NCI-H2227 (cell line): Measurements from ENCODE around the gene POLR2H.
A peak's percentile ranks its signal among the peaks of the same experiment; 100 is the strongest.

ENCODE experiments used
- DNase-seq: peaks from one replicate; lab custom pipeline; 2025; ENCODE audit not compliant: unreplicated experiment; lab: John Stamatoyannopoulos, UW

POLR2H gene

DNA sequence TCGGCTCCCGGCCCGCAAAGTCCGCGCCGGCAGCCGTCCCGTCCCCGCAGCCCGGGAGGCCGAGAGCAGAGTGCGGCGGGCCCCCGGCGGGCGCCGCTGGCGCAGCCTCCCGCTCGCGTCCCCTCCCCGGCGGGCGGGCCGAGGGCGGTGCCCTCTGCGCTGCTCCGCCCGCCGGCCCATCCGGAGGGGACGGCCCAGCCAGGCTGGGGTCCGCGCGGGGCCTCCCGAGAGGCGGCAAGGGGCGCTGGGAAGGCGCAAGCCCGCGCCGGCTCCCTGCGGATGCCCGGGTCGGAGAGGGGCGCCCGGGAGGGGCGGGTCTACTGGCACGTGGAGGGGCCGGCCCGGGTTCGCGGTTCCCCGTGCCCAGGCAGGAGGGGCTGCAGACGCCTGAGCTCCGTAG is at the start of gene POLR2H, which contains the start of gene CLCN2:
POLR2H (plus strand) TSS at position 179 of the 400 bp plus-strand sequence. CDS start 1,783 bp downstream, outside the sequence.
CLCN2 (minus strand) TSS at position 74 of the 400 bp plus-strand sequence. CDS start 126 bp downstream, outside the sequence.
- peak; percentile 87 for DNase-seq

DNA sequence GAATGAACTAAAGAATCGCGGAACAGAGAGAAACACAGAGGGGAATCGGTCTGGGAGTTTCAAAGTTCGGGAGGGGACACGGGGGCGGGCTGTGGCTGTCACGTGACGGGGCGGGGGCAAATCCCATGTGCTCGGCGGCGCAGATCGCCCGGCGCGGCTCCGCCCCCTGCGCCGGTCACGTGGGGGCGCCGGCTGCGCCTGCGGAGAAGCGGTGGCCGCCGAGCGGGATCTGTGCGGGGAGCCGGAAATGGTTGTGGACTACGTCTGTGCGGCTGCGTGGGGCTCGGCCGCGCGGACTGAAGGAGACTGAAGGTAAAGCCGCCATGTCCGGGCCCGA is 47.2 kb upstream of the POLR2H start, which contains the start of gene EIF4G1:
EIF4G1 (plus strand) TSS at position 244 of the 337 bp plus-strand sequence. CDS start 1,191 bp downstream, outside the sequence.
- peak; percentile 97 for DNase-seq

- DNase-seq: peak; percentile 77
These were observed 46.6 kb upstream of the POLR2H start for GRCh38 chr3:184314700-184315542.

DNA sequence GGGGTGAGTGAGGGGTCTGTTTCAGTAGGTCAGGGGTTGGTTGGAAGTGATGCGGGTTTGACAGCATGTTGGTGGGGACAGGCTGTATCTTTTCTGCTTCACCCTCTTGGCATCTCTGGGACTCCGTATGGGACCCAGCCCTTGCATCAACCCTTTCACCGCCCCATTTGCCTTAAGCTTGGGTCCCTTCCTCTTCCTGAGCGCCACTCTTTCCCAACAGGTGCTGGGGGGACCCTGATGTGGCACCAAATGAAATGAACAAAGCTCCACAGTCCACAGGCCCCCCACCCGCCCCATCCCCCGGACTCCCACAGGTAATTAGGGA is 46.0 kb upstream of the POLR2H start:
- DNase-seq: no peak

DNA sequence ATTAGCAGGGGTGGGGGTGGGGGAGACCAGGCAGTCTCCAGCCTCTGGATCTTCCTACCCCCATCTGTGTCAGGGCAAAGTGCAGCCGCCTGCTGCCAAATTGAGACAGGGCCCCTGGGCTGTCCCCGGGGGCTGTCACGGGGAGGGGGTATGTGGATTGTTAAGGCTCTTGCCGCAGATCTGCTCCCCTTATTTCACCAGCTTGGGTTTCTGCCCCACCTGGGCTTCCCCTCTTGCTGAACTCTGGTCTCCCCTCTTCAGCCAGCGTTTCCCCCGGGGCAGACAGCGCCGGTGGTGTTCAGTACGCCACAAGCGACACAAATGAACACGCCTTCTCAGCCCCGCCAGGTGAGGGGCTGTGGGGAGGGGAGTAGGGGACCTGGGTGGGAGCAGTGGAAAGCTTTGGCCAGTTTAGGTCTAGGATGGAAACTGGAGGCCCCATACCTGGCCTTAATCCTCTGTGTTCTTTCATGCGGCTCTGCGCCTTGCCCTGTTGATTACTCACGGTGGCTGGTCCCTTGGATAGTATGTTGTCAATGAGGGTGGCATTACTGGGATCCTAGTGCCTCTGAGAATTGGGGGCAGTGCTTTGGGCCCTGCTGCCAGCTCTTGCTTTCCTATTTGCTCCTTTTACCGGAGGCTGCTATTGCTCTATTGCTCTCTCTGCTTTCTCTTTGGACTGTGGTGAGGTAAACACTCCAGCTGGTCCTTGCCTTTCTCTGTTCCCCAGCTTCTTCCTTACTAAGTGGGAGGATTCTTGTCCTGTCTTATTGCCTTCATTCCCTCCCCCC is 45.4 kb upstream of the POLR2H start:
- DNase-seq: no peak

DNA sequence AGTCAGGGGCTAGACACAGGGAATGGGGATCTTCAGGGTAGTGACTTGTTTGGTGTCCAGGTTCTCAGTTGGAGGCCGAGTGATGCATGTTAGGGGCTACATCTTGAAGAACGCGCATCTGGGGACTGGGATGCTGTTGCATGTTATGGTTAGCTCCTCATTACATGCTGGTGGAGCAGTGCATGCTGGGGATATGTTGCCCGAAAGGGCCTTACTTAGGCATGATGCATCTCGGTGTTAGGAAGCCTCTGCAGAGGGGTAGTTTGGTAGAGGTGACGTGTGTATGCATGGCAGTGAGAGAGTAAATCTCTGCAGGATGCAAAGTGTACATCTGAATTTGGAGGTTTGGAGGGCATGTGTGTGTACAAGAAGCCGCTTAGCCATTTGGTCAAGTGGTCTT is 44.7 kb upstream of the POLR2H start:
- no peak for DNase-seq

- no peak for DNase-seq
These were observed 44.3 kb upstream of the POLR2H start for GRCh38 chr3:184317201-184317600.

DNA sequence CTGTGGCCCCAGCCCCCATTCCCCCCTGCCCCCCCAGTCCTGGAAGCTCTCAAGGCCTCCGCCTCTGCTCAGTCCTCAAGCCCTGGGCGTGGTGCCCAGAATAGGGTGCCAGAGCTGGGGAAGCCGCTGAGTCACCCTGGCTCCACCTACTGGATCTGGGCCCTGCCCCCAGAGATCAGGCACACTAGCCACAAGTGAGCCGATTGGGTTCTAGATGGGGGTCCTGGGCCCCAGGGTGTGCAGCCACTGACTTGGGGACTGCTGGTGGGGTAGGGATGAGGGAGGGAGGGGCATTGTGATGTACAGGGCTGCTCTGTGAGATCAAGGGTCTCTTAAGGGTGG is 41.4 kb upstream of the POLR2H start:
- DNase-seq: no peak

DNA sequence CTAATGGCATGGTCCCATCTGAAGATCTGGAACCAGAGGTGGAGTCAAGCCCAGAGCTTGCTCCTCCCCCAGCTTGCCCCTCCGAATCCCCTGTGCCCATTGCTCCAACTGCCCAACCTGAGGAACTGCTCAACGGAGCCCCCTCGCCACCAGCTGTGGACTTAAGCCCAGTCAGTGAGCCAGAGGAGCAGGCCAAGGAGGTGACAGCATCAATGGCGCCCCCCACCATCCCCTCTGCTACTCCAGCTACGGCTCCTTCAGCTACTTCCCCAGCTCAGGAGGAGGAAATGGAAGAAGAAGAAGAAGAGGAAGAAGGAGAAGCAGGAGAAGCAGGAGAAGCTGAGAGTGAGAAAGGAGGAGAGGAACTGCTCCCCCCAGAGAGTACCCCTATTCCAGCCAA is 39.8 kb upstream of the POLR2H start:
- DNase-seq: no peak

GRCh38 chr3:184322731-184323487 is 38.6 kb upstream of the POLR2H start:
- DNase-seq: no peak

DNA sequence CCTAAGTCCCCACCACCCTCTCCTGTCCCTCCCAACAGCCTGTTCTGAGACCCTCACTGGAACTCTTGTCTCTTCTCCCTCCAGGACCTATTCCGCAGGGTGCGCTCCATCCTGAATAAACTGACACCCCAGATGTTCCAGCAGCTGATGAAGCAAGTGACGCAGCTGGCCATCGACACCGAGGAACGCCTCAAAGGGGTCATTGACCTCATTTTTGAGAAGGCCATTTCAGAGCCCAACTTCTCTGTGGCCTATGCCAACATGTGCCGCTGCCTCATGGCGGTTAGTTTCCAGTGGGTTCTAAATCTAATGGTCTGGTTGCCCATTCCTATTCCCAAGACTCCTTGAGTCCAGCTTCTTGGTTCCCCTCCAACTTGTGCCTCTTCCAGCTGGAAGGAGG is 37.8 kb upstream of the POLR2H start:
- DNase-seq: no peak

- DNase-seq: no peak
These were observed 36.2 kb upstream of the POLR2H start for GRCh38 chr3:184325269-184325668.

DNA sequence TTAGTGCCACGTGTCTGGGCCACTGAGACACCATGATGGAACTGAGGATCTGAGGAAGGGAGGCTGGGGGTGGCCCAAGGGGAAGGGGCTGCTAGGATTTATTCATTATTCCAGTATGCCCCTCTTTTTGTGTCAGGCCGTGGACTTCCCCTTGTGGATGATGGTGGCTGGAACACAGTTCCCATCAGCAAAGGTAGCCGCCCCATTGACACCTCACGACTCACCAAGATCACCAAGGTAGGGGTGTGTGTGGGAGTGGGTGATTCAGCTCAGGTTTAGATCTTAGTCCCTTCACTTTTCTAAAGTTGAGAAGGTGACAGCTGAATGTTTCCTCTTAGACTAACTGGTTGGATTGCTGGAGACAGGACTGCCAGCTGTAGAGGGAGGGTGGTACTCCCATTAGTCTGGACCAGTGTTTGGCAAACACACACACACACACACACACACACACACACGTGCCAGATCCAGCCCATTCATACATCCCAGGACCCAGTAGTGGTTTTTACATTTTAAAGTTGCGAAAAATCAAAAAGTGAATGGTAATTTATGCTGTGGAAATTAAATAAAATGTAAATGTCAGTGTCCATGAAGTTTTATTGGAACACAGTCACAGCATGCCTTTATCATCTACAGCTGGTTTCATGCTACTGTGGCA is 35.7 kb upstream of the POLR2H start:
- DNase-seq: no peak

DNA sequence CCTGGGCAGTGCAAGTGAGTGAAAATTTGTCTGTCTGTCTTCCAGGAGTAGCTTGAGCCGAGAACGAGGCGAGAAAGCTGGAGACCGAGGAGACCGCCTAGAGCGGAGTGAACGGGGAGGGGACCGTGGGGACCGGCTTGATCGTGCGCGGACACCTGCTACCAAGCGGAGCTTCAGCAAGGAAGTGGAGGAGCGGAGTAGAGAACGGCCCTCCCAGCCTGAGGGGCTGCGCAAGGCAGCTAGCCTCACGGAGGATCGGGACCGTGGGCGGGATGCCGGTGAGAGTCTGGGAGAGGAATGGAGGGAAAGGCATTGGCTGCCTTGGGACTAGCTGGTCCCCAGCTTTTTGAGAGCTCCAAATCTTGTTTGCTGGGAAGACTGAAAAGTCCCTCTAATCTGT is 34.3 kb upstream of the POLR2H start:
- no peak for DNase-seq

GRCh38 chr3:184328516-184328915 is 33.0 kb upstream of the POLR2H start:
- no peak for DNase-seq

- DNase-seq: no peak
These were observed 29.0 kb upstream of the POLR2H start for GRCh38 chr3:184332370-184333090.

GRCh38 chr3:184333190-184333589 is 28.3 kb upstream of the POLR2H start:
- no peak for DNase-seq

DNA sequence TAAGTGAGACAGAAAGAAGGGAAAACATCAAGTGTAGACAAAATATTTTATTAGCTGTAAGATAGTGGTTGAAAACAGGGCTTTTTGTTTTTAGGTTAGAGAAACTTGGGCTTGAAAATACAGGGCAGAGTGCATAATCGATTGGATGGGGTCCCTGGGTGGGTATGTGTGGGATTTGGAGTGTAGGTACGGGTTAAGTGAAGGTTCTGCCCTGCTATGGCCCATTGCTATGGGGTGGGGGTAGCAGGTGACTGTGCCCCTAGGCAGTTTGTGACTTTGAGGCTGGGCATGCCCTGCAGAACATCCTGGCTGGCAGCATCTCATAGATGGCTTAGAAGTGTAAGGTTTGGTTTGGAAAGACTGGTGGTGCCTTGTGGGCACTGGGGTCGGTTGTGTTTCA is 27.8 kb upstream of the POLR2H start:
- DNase-seq: no peak

- DNase-seq: no peak
These were observed 26.9 kb upstream of the POLR2H start for GRCh38 chr3:184334470-184335158.

DNA sequence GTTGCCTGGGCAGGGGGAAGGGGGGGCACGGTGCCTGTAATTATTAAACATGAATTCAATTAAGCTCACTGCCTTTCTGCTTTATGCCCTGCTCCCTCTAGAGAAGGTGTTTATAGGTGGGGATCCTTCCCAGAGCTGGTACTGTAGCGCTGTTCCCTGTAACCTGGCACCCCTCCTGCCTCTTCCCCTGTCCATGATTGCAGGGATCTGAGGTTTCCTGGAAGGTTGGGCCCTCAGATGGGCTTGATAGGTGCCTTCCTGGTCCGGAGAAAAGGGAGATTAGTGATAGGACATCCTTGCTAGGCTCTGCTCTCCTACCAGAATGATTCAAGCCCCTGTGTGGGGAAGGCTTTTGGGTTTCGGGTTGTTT is 26.2 kb upstream of the POLR2H start:
- DNase-seq: peak; percentile 61
